ENCODE data around the gene LPO.

The LPO gene

DNA sequence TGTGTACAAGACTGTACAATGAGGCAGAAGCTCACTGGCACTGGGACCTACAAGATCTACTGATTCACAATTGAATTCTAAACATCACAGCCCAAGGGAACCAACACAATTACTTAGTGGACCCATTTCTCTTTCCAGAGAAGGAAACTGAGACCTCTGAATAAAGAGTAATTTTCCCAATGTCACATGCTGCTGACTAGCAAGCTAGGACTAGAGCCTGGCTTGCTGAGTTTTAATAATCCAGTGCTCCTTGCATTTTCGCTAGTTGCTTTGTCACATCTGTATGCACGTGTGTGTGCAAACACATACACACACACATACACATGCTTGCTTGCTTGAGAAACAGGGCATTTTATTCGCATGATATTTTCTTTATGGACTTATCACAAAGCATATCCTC is 3.9 kb upstream of the LPO start:
- Histone ChIP-seq H3K4me2 (ENCODE audit: low read length) (no peak overlapping the region), H3K27ac (ENCODE audit: low read depth, low read length) (no peak overlapping the region), H3K4me3 (ENCODE audit: low read length) (no peak overlapping the region), H3K27me3 (ENCODE audit: control insufficient read depth, low read length) (peaks cover 65% of the 10 kb centered on the region), H4K20me1 (ENCODE audit: control insufficient read depth, insufficient read depth, low read depth, low read length) (no peaks in the 10 kb centered on the region), H3K9me3 (ENCODE audit: control insufficient read depth, insufficient read depth, low read length) (no peaks in the 10 kb centered on the region), H3K4me1 (ENCODE audit: control insufficient read depth, low read length) (no peaks in the 10 kb centered on the region), H3K79me2 (ENCODE audit: control insufficient read depth, low read length) (no peaks in the 10 kb centered on the region), H3F3A (ENCODE audit: control insufficient read depth, insufficient read depth) (no peaks in the 10 kb centered on the region), H3K36me3 (ENCODE audit: control insufficient read depth, low read length) (no peaks in the 10 kb centered on the region), H3K9me2 (replicated peaks; ENCODE audit: control insufficient read depth, low read length) (no peaks in the 10 kb centered on the region)
- no peak for TF ChIP-seq CTCF (IDR thresholded peaks at IDR 0.05; ENCODE audit: low read depth, low read length, poor library complexity, severe bottlenecking)
- no peak for TF ChIP-seq EZH2phosphoT487 (IDR thresholded peaks at IDR 0.05; ENCODE audit: borderline replicate concordance, low read length)

- TF ChIP-seq EZH2phosphoT487 (IDR thresholded peaks at IDR 0.05; ENCODE audit: borderline replicate concordance, low read length) (no peak), CTCF (IDR thresholded peaks at IDR 0.05; ENCODE audit: low read depth, low read length, poor library complexity, severe bottlenecking) (no peak)
- Histone ChIP-seq H4K20me1 (ENCODE audit: control insufficient read depth, insufficient read depth, low read depth, low read length) (no peaks in the 10 kb centered on the region), H3K4me2 (ENCODE audit: low read length) (no peak overlapping the region), H3F3A (ENCODE audit: control insufficient read depth, insufficient read depth) (no peaks in the 10 kb centered on the region), H3K4me3 (ENCODE audit: low read length) (no peak overlapping the region), H3K79me2 (ENCODE audit: control insufficient read depth, low read length) (no peaks in the 10 kb centered on the region), H3K27me3 (ENCODE audit: control insufficient read depth, low read length) (peaks cover 73% of the 10 kb centered on the region), H3K36me3 (ENCODE audit: control insufficient read depth, low read length) (no peaks in the 10 kb centered on the region), H3K9me3 (ENCODE audit: control insufficient read depth, insufficient read depth, low read length) (no peaks in the 10 kb centered on the region), H3K27ac (ENCODE audit: low read depth, low read length) (no peak overlapping the region), H3K9me2 (replicated peaks; ENCODE audit: control insufficient read depth, low read length) (no peaks in the 10 kb centered on the region), H3K4me1 (ENCODE audit: control insufficient read depth, low read length) (no peaks in the 10 kb centered on the region)
Measured at GRCh38 chr17:58235821-58236220, 2.6 kb upstream of the LPO start.

- Histone ChIP-seq H3K9me3 (ENCODE audit: control insufficient read depth, insufficient read depth, low read length) (no peaks in the 10 kb centered on the region), H3F3A (ENCODE audit: control insufficient read depth, insufficient read depth) (no peaks in the 10 kb centered on the region), H3K4me2 (ENCODE audit: low read length) (no peak overlapping the region), H3K4me1 (ENCODE audit: control insufficient read depth, low read length) (no peaks in the 10 kb centered on the region), H3K27me3 (ENCODE audit: control insufficient read depth, low read length) (peaks cover 77% of the 10 kb centered on the region), H3K4me3 (ENCODE audit: low read length) (no peak overlapping the region), H4K20me1 (ENCODE audit: control insufficient read depth, insufficient read depth, low read depth, low read length) (no peaks in the 10 kb centered on the region), H3K27ac (ENCODE audit: low read depth, low read length) (no peak overlapping the region), H3K79me2 (ENCODE audit: control insufficient read depth, low read length) (no peaks in the 10 kb centered on the region), H3K36me3 (ENCODE audit: control insufficient read depth, low read length) (no peaks in the 10 kb centered on the region), H3K9me2 (replicated peaks; ENCODE audit: control insufficient read depth, low read length) (no peaks in the 10 kb centered on the region)
- no peak for TF ChIP-seq EZH2phosphoT487 (IDR thresholded peaks at IDR 0.05; ENCODE audit: borderline replicate concordance, low read length)
- TF ChIP-seq CTCF (IDR thresholded peaks at IDR 0.05; ENCODE audit: low read depth, low read length, poor library complexity, severe bottlenecking), result no peak
Measured at GRCh38 chr17:58236394-58236793, 2.0 kb upstream of the LPO start.

- Histone ChIP-seq H3F3A (ENCODE audit: control insufficient read depth, insufficient read depth) (no peaks in the 10 kb centered on the region), H3K9me3 (ENCODE audit: control insufficient read depth, insufficient read depth, low read length) (no peaks in the 10 kb centered on the region), H3K4me1 (ENCODE audit: control insufficient read depth, low read length) (no peaks in the 10 kb centered on the region), H3K27me3 (ENCODE audit: control insufficient read depth, low read length) (peaks cover 76% of the 10 kb centered on the region), H3K27ac (ENCODE audit: low read depth, low read length) (no peak overlapping the region), H3K4me3 (ENCODE audit: low read length) (no peak overlapping the region), H3K36me3 (ENCODE audit: control insufficient read depth, low read length) (no peaks in the 10 kb centered on the region), H3K9me2 (replicated peaks; ENCODE audit: control insufficient read depth, low read length) (no peaks in the 10 kb centered on the region), H3K4me2 (ENCODE audit: low read length) (no peak overlapping the region), H3K79me2 (ENCODE audit: control insufficient read depth, low read length) (no peaks in the 10 kb centered on the region), H4K20me1 (ENCODE audit: control insufficient read depth, insufficient read depth, low read depth, low read length) (no peaks in the 10 kb centered on the region)
- TF ChIP-seq CTCF (IDR thresholded peaks at IDR 0.05; ENCODE audit: low read depth, low read length, poor library complexity, severe bottlenecking) (no peak), EZH2phosphoT487 (IDR thresholded peaks at IDR 0.05; ENCODE audit: borderline replicate concordance, low read length) (no peak)
Measured at GRCh38 chr17:58239987-58240386, 1.6 kb downstream of the LPO start.
